ENCODE results near the gene FBXO48. TPM values are rescaled to one million over a fixed set of nuclear protein-coding genes. Genes with fewer than 3 reads are reported as not detected.
A peak's percentile ranks its signal among the peaks of the same experiment; 100 is the strongest.
"Not testable (repeated sequence)": the region's sequence is repeated elsewhere in the genome, so short reads cannot be mapped to it uniquely, and the experiment has no call there.

Gene FBXO48
- total RNA-seq, 3 donors from 2014 or later = 0.98 to 1.6 (median 1.1) TPM

GRCh38 chr2:68499133-68499532 is 32.0 kb upstream of the FBXO48 start:
- peaks cover 0 to 11% of the 10 kb centered on the region in 2 donors for H3K9me3 ChIP-seq
- intact Hi-C loops (cut with DNase I; ENCODE audit: low total_unique reads) = no loop called here
- TF ChIP-seq POLR2AphosphoS5 (IDR thresholded peaks at IDR 0.05) = no peak
- TF ChIP-seq, protein P1, sequence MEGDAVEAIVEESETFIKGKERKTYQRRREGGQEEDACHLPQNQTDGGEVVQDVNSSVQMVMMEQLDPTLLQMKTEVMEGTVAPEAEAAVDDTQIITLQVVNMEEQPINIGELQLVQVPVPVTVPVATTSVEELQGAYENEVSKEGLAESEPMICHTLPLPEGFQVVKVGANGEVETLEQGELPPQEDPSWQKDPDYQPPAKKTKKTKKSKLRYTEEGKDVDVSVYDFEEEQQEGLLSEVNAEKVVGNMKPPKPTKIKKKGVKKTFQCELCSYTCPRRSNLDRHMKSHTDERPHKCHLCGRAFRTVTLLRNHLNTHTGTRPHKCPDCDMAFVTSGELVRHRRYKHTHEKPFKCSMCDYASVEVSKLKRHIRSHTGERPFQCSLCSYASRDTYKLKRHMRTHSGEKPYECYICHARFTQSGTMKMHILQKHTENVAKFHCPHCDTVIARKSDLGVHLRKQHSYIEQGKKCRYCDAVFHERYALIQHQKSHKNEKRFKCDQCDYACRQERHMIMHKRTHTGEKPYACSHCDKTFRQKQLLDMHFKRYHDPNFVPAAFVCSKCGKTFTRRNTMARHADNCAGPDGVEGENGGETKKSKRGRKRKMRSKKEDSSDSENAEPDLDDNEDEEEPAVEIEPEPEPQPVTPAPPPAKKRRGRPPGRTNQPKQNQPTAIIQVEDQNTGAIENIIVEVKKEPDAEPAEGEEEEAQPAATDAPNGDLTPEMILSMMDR (IDR thresholded peaks at IDR 0.05) = no peak
- TF ChIP-seq POLR2A (IDR thresholded peaks at IDR 0.05) = no peak

DNA sequence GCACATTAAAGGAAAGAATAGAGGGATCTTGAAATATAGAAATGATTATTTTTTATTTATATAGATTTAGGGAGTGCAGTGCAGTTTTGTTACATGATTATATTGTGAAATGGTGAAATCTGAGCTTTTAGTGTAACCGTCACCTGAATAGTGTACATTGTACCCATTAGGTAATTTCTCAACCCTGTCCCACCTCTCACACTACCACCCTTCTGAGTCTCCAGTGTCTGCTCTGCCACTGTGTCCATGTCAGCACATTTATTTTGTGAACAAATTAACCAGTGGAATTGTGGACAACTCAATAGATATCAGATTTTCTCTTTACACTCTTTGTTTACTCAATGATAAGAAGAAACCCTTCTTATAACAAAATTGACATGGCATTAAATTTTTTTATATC is 24.5 kb upstream of the FBXO48 start:
- Histone ChIP-seq H3K4me1 (no peaks in the 10 kb centered on the region), H3K9me3 (peaks cover 0 to 11% of the 10 kb centered on the region in 2 donors), H3K27me3 (no peaks in the 10 kb centered on the region), H3K27ac (no peak overlapping the region), H3K4me3 (no peak overlapping the region), H3K36me3 (no peaks in the 10 kb centered on the region)
- no peak for DNase-seq (ENCODE audit: low spot score in 2 of 2)
- intact Hi-C loops (cut with DNase I; ENCODE audit: low total_unique reads) = no loop called here
- no peak for TF ChIP-seq POLR2AphosphoS5 (IDR thresholded peaks at IDR 0.05)
- TF ChIP-seq POLR2A (IDR thresholded peaks at IDR 0.05) = no peak
- TF ChIP-seq, protein P1 (IDR thresholded peaks at IDR 0.05) = no peak

More at GRCh38 chr2:68499133-68499532, 32.0 kb upstream of the FBXO48 start:
- Histone ChIP-seq H3K27ac (no peak overlapping the region), H3K36me3 (no peaks in the 10 kb centered on the region), H3K4me1 (no peaks in the 10 kb centered on the region), H3K4me3 (no peak overlapping the region), H3K27me3 (no peaks in the 10 kb centered on the region)
- DNase-seq (ENCODE audit: low spot score in 2 of 2) = no peak

GRCh38 chr2:68489282-68489681 is 22.2 kb upstream of the FBXO48 start:
- H3K27me3 ChIP-seq = no peaks in the 10 kb centered on the region
- intact Hi-C loops (cut with DNase I; ENCODE audit: low total_unique reads) = no loop called here
- no peak for DNase-seq (ENCODE audit: low spot score in 2 of 2)
- no peaks in the 10 kb centered on the region for H3K36me3 ChIP-seq
- TF ChIP-seq, protein P1 (IDR thresholded peaks at IDR 0.05) = no peak
- TF ChIP-seq POLR2A (IDR thresholded peaks at IDR 0.05) (no peak), POLR2AphosphoS5 (IDR thresholded peaks at IDR 0.05) (no peak)
- H3K4me3 ChIP-seq = no peak overlapping the region
- no peaks in the 10 kb centered on the region for H3K9me3 ChIP-seq
- H3K27ac ChIP-seq = no peak overlapping the region
- no peaks in the 10 kb centered on the region for H3K4me1 ChIP-seq

GRCh38 chr2:68488605-68489004 is 21.5 kb upstream of the FBXO48 start:
- H3K36me3 ChIP-seq; H3K4me1 ChIP-seq; intact Hi-C loops (cut with DNase I; ENCODE audit: low total_unique reads); H3K4me3 ChIP-seq; DNase-seq (ENCODE audit: low spot score in 2 of 2); H3K27me3 ChIP-seq; H3K27ac ChIP-seq; H3K9me3 ChIP-seq: not testable (repeated sequence)

DNA sequence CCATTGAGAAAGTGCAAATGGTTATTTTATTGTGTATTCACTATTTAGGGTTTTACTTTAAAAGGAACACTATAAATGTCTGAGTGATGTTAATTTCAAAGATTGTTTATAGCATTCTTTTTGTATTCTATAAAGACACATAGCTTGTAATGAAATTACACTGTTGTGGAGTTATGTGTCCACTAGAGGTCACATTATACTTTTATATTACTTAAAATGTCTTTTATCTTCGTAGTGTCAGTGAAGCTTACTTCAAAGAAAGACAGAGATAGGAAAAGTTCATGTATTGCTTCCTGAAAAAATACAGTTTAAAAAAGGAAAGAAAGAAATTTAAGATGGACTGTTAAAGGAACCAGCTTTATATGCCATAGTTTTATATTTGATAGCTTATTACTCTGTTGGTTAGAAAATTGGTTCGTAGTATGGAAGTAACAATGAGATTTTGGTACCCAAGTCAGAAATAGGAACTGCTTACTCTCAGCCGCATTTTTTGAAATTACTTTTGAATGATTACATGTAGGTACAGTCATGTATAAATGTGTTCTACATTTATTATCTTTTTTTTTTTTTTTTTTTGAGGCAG is 20.8 kb upstream of the FBXO48 start:
- no peaks in the 10 kb centered on the region for H3K9me3 ChIP-seq
- H3K27me3 ChIP-seq = no peaks in the 10 kb centered on the region
- H3K4me1 ChIP-seq = no peaks in the 10 kb centered on the region
- TF ChIP-seq, protein P1 (IDR thresholded peaks at IDR 0.05) = peak in 2 of 3 donors; percentile 33 to 44
- TF ChIP-seq POLR2AphosphoS5 (IDR thresholded peaks at IDR 0.05) = no peak
- no peak for TF ChIP-seq POLR2A (IDR thresholded peaks at IDR 0.05)
- no peak for DNase-seq (ENCODE audit: low spot score in 2 of 2)
- H3K36me3 ChIP-seq = no peaks in the 10 kb centered on the region
- H3K27ac ChIP-seq = no peak overlapping the region
- H3K4me3 ChIP-seq = no peak overlapping the region
- intact Hi-C loops (cut with DNase I; ENCODE audit: low total_unique reads) = no loop called here

DNA sequence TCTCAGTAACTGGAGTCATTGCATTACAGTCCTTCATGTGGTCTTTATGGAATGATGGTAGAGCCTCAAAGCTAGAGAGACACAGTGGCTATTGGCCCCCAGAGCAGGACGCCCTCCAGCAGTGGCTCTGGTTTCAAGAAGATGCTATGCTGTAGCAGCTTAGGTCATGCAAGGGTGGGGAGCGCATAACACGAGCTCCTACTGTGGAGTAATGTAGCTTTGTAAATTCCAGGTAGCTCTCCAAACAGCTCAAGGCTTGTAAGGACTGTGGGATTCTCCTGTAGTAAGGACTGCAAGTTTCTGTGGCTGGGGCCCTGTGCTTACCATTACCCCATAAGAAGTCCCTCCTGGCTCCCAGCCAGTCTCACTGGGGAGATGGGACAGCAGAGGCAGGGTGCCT is 15.9 kb upstream of the FBXO48 start:
- H3K4me1 ChIP-seq = no peaks in the 10 kb centered on the region
- no peaks in the 10 kb centered on the region for H3K27me3 ChIP-seq
- DNase-seq (ENCODE audit: low spot score in 2 of 2) = no peak
- no peak overlapping the region for H3K27ac ChIP-seq
- H3K4me3 ChIP-seq = no peak overlapping the region
- TF ChIP-seq POLR2AphosphoS5 (IDR thresholded peaks at IDR 0.05) = no peak
- no peak for TF ChIP-seq POLR2A (IDR thresholded peaks at IDR 0.05)
- TF ChIP-seq, protein P1 (IDR thresholded peaks at IDR 0.05) = no peak
- intact Hi-C loops (cut with DNase I; ENCODE audit: low total_unique reads) = no loop called here
- H3K36me3 ChIP-seq = no peaks in the 10 kb centered on the region
- no peaks in the 10 kb centered on the region for H3K9me3 ChIP-seq
